ENCODE data around the gene CLDN9. TPM values are rescaled to one million over a fixed set of nuclear protein-coding genes. Genes with fewer than 3 reads are reported as not detected.

CLDN9 gene
- total and polyA plus RNA-seq, 2 donors (not counting 1 experiment from before 2014, with no cell fraction given): 0.04 TPM; not detected in 1

- H3K27ac Mint-ChIP-seq: no peak overlapping the region
- ChIA-PET CTCF (interaction anchor here (6.7 kb wide), 1 partner anchor 22 kb away, joined by 213 read pairs; no protein-coding TSS in a partner anchor), POLR2A (interaction anchor here (0.5 kb wide), 1 partner anchor 594 kb away, joined by 3 read pairs; no protein-coding TSS in a partner anchor)
- peaks cover 13% of the 10 kb centered on the region for H3K27me3 Mint-ChIP-seq
- DNase-seq (no peak), ATAC-seq (ENCODE audit: low read depth) (no peak)
- H3K4me3 ChIP-seq (ENCODE audit: control extremely low read depth in 1 of 5, extremely low read depth in 1 of 5, insufficient read depth in 1 of 5, low read depth in 2 of 5, low read length in 4 of 5): no peak overlapping the region
- peaks cover 51 to 58% of the 10 kb centered on the region in 2 donors for H3K4me1 ChIP-seq (ENCODE audit: control insufficient read depth in 2 of 2, insufficient read depth in 2 of 2, low read length in 2 of 2)
- H3K36me3 ChIP-seq (replicated peaks in 1 of 2; ENCODE audit: control extremely low read depth in 1 of 2, control insufficient read depth in 1 of 2, extremely low read depth in 1 of 2, insufficient read depth in 2 of 2, low read length in 1 of 2): peaks cover 0 to 18% of the 10 kb centered on the region in 2 experiments
- no peak overlapping the region for H3K27ac ChIP-seq (ENCODE audit: low read length in 2 of 2)
- TF ChIP-seq EZH2 (IDR thresholded peaks at IDR 0.05; ENCODE audit: borderline replicate concordance, insufficient read depth, low read depth, low read length, poor library complexity, severe bottlenecking) (no peak), CTCF (IDR thresholded peaks at IDR 0.05) (no peak)
- H3K9me3 Mint-ChIP-seq (ENCODE audit: insufficient read depth): no peaks in the 10 kb centered on the region
- peaks cover 0 to 26% (median 16%) of the 10 kb centered on the region in 4 experiments for H3K27me3 ChIP-seq (replicated peaks in 1 of 4; ENCODE audit: control extremely low read depth in 1 of 4, control insufficient read depth in 3 of 4, insufficient read depth in 4 of 4, low read length in 3 of 4)
- H3K9me3 ChIP-seq (ENCODE audit: control extremely low read depth in 1 of 3, control insufficient read depth in 2 of 3, insufficient read depth in 1 of 3, low read length in 2 of 3): peaks cover 0 to 13% (median 0%) of the 10 kb centered on the region in 3 donors
- H3K9ac ChIP-seq (ENCODE audit: low read length): no peak overlapping the region
- 98% methylated on average over 8 of the region's 8 CpGs for WGBS (ENCODE audit: insufficient coverage)
- no peak overlapping the region for H2AFZ ChIP-seq (ENCODE audit: insufficient read depth, low read depth, low read length, poor library complexity, severe bottlenecking)
- peaks cover 40% of the 10 kb centered on the region for H4K20me1 ChIP-seq (ENCODE audit: control insufficient read depth, insufficient read depth, low read length, poor library complexity, severe bottlenecking)
- no peak overlapping the region for H3K4me3 Mint-ChIP-seq
- H3K4me2 ChIP-seq (replicated peaks; ENCODE audit: low read depth, low read length, poor library complexity, severe bottlenecking): no peak overlapping the region
- intact Hi-C loops (cut with micrococcal nuclease): loop anchor here (10.0 kb wide), 2 partner anchors 259 to 1721 kb away; partner anchors contain the start of genes UBE2I and ZNF263
- peaks cover 15% of the 10 kb centered on the region for H3K79me2 ChIP-seq (ENCODE audit: control insufficient read depth, insufficient read depth, low read length)
- peaks cover 48% of the 10 kb centered on the region for H3K4me1 Mint-ChIP-seq
Observed at GRCh38 chr16:3026003-3026378, 13.3 kb downstream of the CLDN9 start.
